SK-N-SH treated with all-trans-retinoic acid at 6 μM for 48 hours (cell line): ENCODE measurements around the gene WNT6.

Experiments used
- ATAC-seq: fragments of 200-7000 bp; cut with Tn5 transposase; 3 replicates; pipeline ENCODE4 v1.9.1; 2020; ENCODE audit warnings: mild to moderate bottlenecking, moderate library complexity
- ARNTL ChIP-seq: fragments of 450-650 bp; formaldehyde crosslinking; IDR thresholded peaks from 2 replicates; pipeline ENCODE4 v1.5.0; 2020; ENCODE audit warnings: low read depth, mild to moderate bottlenecking, moderate library complexity, borderline replicate concordance
- BACH2 ChIP-seq: fragments of 250-450 bp; sonication (Bioruptor Pico); IDR thresholded peaks from 2 replicates; pipeline ENCODE4 v1.9.0; 2021; ENCODE audit warnings: mild to moderate bottlenecking, borderline replicate concordance
- CREB5 ChIP-seq: fragments of 250-450 bp; sonication (Bioruptor Pico); IDR thresholded peaks from 2 replicates; pipeline ENCODE4 v1.5.1; 2020; ENCODE audit warnings: low read depth, mild to moderate bottlenecking, moderate library complexity
- CSDC2 ChIP-seq: fragments of 250-450 bp; sonication (Bioruptor Pico); IDR thresholded peaks from 2 replicates; pipeline ENCODE4 v1.5.0; 2020; ENCODE audit warnings: mild to moderate bottlenecking, moderate library complexity
- ISL1 ChIP-seq: fragments of 250-450 bp; sonication (Bioruptor Pico); IDR thresholded peaks from 2 replicates; pipeline ENCODE4 v2.1.2; 2022; ENCODE audit warnings: mild to moderate bottlenecking, moderate library complexity
- OSR1 ChIP-seq: fragments of 250-450 bp; sonication (Bioruptor Pico); IDR thresholded peaks from 2 replicates; pipeline ENCODE4 v1.8.0; 2022; ENCODE audit warnings: moderate library complexity, mild to moderate bottlenecking, inconsistent platforms
- PPARA ChIP-seq: fragments of 250-450 bp; sonication (Bioruptor Pico); IDR thresholded peaks from 2 replicates; pipeline ENCODE4 v1.5.0; 2020; ENCODE audit warnings: mild to moderate bottlenecking, borderline replicate concordance
- RARB ChIP-seq: fragments of 250-450 bp; sonication (Bioruptor Pico); IDR thresholded peaks from 2 replicates; pipeline ENCODE4 v1.8.0; 2021; ENCODE audit warnings: mild to moderate bottlenecking, moderate library complexity
- SNAI2 ChIP-seq: fragments of 250-450 bp; sonication (Bioruptor Pico); IDR thresholded peaks from 2 replicates; pipeline ENCODE4 v1.5.0; 2020; ENCODE audit warnings: mild to moderate bottlenecking, moderate library complexity
- TCF4 ChIP-seq: fragments of 250-450 bp; sonication (Bioruptor Pico); IDR thresholded peaks from 2 replicates; pipeline ENCODE4 v1.8.0; 2021; ENCODE audit warnings: mild to moderate bottlenecking, moderate library complexity, borderline replicate concordance
- TOX ChIP-seq: fragments of 250-450 bp; sonication (Bioruptor Pico); IDR thresholded peaks from 2 replicates; pipeline ENCODE4 v1.8.0; 2021; ENCODE audit warnings: mild to moderate bottlenecking, moderate library complexity, borderline replicate concordance
- TSHZ2 ChIP-seq: fragments of 250-450 bp; sonication (Bioruptor Pico); IDR thresholded peaks from 2 replicates; pipeline ENCODE4 v1.5.0; 2020; ENCODE audit warnings: mild to moderate bottlenecking, moderate library complexity
- ZC3H10 ChIP-seq: fragments of 250-450 bp; sonication (Bioruptor Pico); IDR thresholded peaks from 2 replicates; pipeline ENCODE4 v1.5.1; 2021; ENCODE audit warnings: mild to moderate bottlenecking, moderate library complexity
- ZFP3 ChIP-seq: fragments of 250-450 bp; sonication (Bioruptor Pico); IDR thresholded peaks from 2 replicates; pipeline ENCODE4 v1.5.0; 2020; ENCODE audit warnings: mild to moderate bottlenecking, moderate library complexity
- ZNF565 ChIP-seq: fragments of 450-650 bp; formaldehyde crosslinking; conservative IDR thresholded peaks from 2 replicates; pipeline ENCODE4 v1.5.0; 2020; ENCODE audit warnings: low read depth, mild to moderate bottlenecking, moderate library complexity
- ZNF70 ChIP-seq: fragments of 450-650 bp; formaldehyde crosslinking; IDR thresholded peaks from 2 replicates; pipeline ENCODE4 v1.5.0; 2020; ENCODE audit warnings: mild to moderate bottlenecking, moderate library complexity
- ZNF8 ChIP-seq: fragments of 450-650 bp; formaldehyde crosslinking; IDR thresholded peaks from 2 replicates; pipeline ENCODE4 v1.5.0; 2020; ENCODE audit warnings: mild to moderate bottlenecking, moderate library complexity
- TF ChIP-seq, protein P1 (sequence below): fragments of 250-450 bp; sonication (Bioruptor Pico); IDR thresholded peaks from 2 replicates; pipeline ENCODE4 v1.8.0; 2021; ENCODE audit warnings: low read depth, mild to moderate bottlenecking, moderate library complexity, borderline replicate concordance
- TF ChIP-seq, protein P2 (sequence below): fragments of 250-450 bp; sonication (Bioruptor Pico); IDR thresholded peaks from 2 replicates; pipeline ENCODE4 v1.8.0; 2020; ENCODE audit warnings: mild to moderate bottlenecking, moderate library complexity, borderline replicate concordance
- TF ChIP-seq, protein P3 (sequence below): fragments of 250-450 bp; sonication (Bioruptor Pico); IDR thresholded peaks from 2 replicates; pipeline ENCODE4 v1.5.1; 2021; ENCODE audit warnings: mild to moderate bottlenecking, moderate library complexity

Gene WNT6

DNA sequence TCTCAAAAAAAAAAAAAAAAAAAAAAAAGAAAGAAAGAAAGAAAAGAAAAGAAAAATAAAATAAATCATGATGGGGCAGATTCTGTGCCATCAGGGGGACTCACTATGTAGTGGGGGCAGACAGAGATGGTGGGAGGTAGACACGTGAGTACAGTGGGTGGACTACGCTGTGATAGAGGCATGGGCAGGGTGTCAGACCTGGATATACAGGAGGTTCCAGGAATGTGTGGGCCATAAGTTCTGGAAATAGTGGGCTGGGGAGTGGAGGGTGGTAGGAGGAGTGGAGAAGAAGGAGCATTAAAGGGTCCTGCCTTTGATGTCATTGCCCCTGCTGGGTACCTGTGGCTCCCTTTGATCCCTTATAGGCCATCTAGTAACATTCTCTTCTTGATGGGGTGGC is 8.8 kb upstream of the WNT6 start:
- ATAC-seq: no peak
- TF ChIP-seq, protein P1, sequence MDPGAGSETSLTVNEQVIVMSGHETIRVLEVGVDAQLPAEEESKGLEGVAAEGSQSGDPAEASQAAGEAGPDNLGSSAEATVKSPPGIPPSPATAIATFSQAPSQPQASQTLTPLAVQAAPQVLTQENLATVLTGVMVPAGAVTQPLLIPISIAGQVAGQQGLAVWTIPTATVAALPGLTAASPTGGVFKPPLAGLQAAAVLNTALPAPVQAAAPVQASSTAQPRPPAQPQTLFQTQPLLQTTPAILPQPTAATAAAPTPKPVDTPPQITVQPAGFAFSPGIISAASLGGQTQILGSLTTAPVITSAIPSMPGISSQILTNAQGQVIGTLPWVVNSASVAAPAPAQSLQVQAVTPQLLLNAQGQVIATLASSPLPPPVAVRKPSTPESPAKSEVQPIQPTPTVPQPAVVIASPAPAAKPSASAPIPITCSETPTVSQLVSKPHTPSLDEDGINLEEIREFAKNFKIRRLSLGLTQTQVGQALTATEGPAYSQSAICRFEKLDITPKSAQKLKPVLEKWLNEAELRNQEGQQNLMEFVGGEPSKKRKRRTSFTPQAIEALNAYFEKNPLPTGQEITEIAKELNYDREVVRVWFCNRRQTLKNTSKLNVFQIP (CRISPR knock-in tag): no peak
- TF ChIP-seq SNAI2 (CRISPR knock-in tag) (no peak), ZFP3 (no peak), ZNF8 (CRISPR knock-in tag) (no peak), OSR1 (CRISPR knock-in tag) (no peak), CSDC2 (CRISPR knock-in tag) (no peak), ZC3H10 (CRISPR knock-in tag) (no peak), TCF4 (CRISPR knock-in tag) (no peak), ZNF565 (CRISPR knock-in tag) (no peak), ARNTL (no peak), BACH2 (CRISPR knock-in tag) (no peak), TSHZ2 (CRISPR knock-in tag) (no peak), ZNF70 (CRISPR knock-in tag) (no peak), TOX (CRISPR knock-in tag) (no peak), ISL1 (CRISPR knock-in tag) (no peak)
- TF ChIP-seq, protein P2, sequence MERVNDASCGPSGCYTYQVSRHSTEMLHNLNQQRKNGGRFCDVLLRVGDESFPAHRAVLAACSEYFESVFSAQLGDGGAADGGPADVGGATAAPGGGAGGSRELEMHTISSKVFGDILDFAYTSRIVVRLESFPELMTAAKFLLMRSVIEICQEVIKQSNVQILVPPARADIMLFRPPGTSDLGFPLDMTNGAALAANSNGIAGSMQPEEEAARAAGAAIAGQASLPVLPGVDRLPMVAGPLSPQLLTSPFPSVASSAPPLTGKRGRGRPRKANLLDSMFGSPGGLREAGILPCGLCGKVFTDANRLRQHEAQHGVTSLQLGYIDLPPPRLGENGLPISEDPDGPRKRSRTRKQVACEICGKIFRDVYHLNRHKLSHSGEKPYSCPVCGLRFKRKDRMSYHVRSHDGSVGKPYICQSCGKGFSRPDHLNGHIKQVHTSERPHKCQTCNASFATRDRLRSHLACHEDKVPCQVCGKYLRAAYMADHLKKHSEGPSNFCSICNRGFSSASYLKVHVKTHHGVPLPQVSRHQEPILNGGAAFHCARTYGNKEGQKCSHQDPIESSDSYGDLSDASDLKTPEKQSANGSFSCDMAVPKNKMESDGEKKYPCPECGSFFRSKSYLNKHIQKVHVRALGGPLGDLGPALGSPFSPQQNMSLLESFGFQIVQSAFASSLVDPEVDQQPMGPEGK (CRISPR knock-in tag): no peak
- TF ChIP-seq, protein P3, sequence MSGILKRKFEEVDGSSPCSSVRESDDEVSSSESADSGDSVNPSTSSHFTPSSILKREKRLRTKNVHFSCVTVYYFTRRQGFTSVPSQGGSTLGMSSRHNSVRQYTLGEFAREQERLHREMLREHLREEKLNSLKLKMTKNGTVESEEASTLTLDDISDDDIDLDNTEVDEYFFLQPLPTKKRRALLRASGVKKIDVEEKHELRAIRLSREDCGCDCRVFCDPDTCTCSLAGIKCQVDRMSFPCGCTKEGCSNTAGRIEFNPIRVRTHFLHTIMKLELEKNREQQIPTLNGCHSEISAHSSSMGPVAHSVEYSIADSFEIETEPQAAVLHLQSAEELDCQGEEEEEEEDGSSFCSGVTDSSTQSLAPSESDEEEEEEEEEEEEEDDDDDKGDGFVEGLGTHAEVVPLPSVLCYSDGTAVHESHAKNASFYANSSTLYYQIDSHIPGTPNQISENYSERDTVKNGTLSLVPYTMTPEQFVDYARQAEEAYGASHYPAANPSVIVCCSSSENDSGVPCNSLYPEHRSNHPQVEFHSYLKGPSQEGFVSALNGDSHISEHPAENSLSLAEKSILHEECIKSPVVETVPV (CRISPR knock-in tag): no peak

DNA sequence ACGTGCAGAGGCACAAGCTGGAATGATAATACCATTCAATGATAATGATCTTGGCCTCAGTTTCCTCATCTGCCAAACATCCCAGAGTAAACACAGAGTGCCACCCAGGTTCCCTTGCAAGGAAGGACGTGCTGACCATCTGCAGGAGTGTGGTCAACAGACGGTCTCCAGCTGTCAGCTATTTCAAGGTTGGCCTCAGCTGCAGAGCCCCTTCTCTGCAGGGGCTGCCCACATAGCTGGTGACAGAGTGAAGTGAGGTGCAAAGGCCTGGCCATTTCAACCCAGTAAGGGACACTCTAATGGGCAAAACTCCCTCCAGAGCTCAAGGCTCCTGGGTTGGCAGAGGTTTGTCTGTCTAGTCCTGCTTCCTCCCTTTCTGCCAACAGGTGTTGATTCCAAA is 8.3 kb upstream of the WNT6 start:
- TF ChIP-seq CREB5 (CRISPR knock-in tag): no peak
- no peak for TF ChIP-seq RARB (CRISPR knock-in tag)
- TF ChIP-seq, protein P2 (CRISPR knock-in tag): no peak
- TF ChIP-seq PPARA: no peak
- TF ChIP-seq, protein P1 (CRISPR knock-in tag): no peak
- ATAC-seq: no peak
